DOHH2 (cell line): ENCODE measurements around the gene PUM2.

Experiments
- H3F3A ChIP-seq: fragments of 200-600 bp; sonication (generic), shearing (Covaris generic); 2 replicates; pipeline ENCODE4 v1.6.0; 2016; ENCODE audit warnings: antibody characterized with exemption, mild to moderate bottlenecking; ENCODE audit not compliant: control insufficient read depth, insufficient read depth
- H3K27ac ChIP-seq: fragments of 200-600 bp; sonication (generic); 2 replicates; pipeline ENCODE4 v1.5.1; 2014; ENCODE audit warnings: low read depth, mild to moderate bottlenecking, low read length, moderate library complexity
- H3K27me3 ChIP-seq: fragments of 200-600 bp; sonication (generic); 2 replicates; pipeline ENCODE4 v1.6.1; 2014; ENCODE audit warnings: mild to moderate bottlenecking, low read length, mixed read lengths; ENCODE audit not compliant: control insufficient read depth
- H3K36me3 ChIP-seq: fragments of 200-600 bp; sonication (generic); 2 replicates; pipeline ENCODE4 v1.6.1; 2014; ENCODE audit warnings: mild to moderate bottlenecking, low read length, moderate library complexity, mixed read lengths; ENCODE audit not compliant: control insufficient read depth
- H3K4me1 ChIP-seq: fragments of 200-600 bp; sonication (generic); 2 replicates; pipeline ENCODE4 v1.6.1; 2014; ENCODE audit warnings: mild to moderate bottlenecking, low read length, mixed read lengths; ENCODE audit not compliant: control insufficient read depth
- H3K4me2 ChIP-seq: fragments of 200-600 bp; sonication (generic); 2 replicates; pipeline ENCODE4 v1.6.0; 2014; ENCODE audit warnings: mild to moderate bottlenecking, low read length, moderate library complexity
- H3K4me3 ChIP-seq: fragments of 200-600 bp; sonication (generic); 2 replicates; pipeline ENCODE4 v1.5.1; 2014; ENCODE audit warnings: mild to moderate bottlenecking, low read length, mixed read lengths
- H3K79me2 ChIP-seq: fragments of 200-600 bp; sonication (generic); 2 replicates; pipeline ENCODE4 v1.6.1; 2014; ENCODE audit warnings: mild to moderate bottlenecking, low read length, mixed read lengths; ENCODE audit not compliant: control insufficient read depth
- H3K9me2 ChIP-seq: fragments of 200-600 bp; sonication (generic); replicated peaks from 2 replicates; pipeline ENCODE4 v1.6.1; 2014; ENCODE audit warnings: mild to moderate bottlenecking, low read length, mixed read lengths; ENCODE audit not compliant: control insufficient read depth
- H3K9me3 ChIP-seq: fragments of 200-600 bp; sonication (generic); 2 replicates; pipeline ENCODE4 v1.6.1; 2014; ENCODE audit warnings: antibody characterized with exemption, low read length, mixed read lengths; ENCODE audit not compliant: control insufficient read depth, insufficient read depth
- H4K20me1 ChIP-seq: fragments of 200-600 bp; sonication (generic); 2 replicates; pipeline ENCODE4 v1.6.0; 2014; ENCODE audit warnings: low read depth, mild to moderate bottlenecking, antibody characterized with exemption, low read length, moderate library complexity; ENCODE audit not compliant: control insufficient read depth, insufficient read depth
- EZH2phosphoT487 ChIP-seq: fragments of 200-600 bp; sonication (generic); IDR thresholded peaks from 2 replicates; pipeline ENCODE4 v1.6.1; 2017; ENCODE audit warnings: borderline replicate concordance, mild to moderate bottlenecking, antibody characterized with exemption, low read length, moderate library complexity, mixed read lengths
- TF ChIP-seq, protein P1 (sequence below): fragments of 200-600 bp; sonication (generic); IDR thresholded peaks from one replicate; pipeline ENCODE4 v1.5.1; 2014; ENCODE audit warnings: antibody characterized with exemption, mild to moderate bottlenecking, low read depth, low read length; ENCODE audit not compliant: poor library complexity, severe bottlenecking

Gene PUM2

DNA sequence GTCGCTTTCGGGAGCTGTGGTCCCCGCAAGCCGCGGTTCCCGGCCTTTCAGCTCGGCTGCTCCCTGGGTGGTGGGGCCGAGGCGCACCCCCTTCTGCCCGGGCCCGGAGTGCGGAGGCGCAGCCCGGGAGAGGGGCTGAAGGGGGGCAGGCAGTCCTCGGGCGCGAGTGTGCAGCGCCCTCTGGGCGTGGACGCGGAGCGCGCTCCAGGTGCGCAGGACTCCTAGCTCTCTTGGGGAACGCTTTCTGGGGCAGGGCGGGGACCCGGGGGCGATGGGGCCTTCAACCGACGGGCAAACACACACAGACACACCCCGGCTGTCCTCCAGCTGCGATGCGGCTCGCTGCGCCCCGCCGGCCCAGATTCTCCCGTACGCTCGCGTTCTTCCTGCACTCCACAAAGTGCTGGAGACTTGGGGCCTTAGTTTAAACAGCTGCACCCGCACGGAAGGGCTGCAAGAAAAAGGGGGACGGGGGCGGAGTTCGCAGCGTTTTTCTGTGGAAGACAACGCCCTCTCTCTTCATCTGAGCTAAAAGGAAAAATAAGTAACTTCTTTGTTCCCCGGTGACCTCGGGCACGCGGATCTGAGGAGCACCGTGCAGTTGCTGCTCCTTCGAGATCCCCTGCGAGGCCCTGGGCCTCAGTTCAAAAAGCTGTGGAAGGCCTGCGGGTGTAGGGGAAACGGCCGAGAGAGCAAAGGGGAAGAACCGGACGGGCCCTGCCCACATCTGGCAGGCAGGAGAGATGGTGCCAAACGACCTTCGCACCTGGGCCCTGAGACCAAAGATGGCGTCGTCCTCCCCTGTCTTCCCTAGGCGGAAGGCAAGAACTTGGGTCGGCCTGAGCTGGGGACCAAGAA lies 125.1 kb downstream of the PUM2 start:
- Histone ChIP-seq H3K9me2 (no peaks in the 10 kb centered on the region), H3K4me2 (peak overlapping the region; percentile 72), H3K4me3 (peak overlapping the region; percentile 66), H3K27ac (no peak overlapping the region), H4K20me1 (0 out of 2 replicates have a peak, but pooled peaks cover 5% of the 10 kb centered on the region), H3K79me2 (no peaks in the 10 kb centered on the region), H3K4me1 (peaks cover 31% of the 10 kb centered on the region), H3K9me3 (no peaks in the 10 kb centered on the region), H3K27me3 (peaks cover 58% of the 10 kb centered on the region), H3K36me3 (no peaks in the 10 kb centered on the region), H3F3A (no peaks in the 10 kb centered on the region)
- no peak for TF ChIP-seq EZH2phosphoT487
- TF ChIP-seq, protein P1, sequence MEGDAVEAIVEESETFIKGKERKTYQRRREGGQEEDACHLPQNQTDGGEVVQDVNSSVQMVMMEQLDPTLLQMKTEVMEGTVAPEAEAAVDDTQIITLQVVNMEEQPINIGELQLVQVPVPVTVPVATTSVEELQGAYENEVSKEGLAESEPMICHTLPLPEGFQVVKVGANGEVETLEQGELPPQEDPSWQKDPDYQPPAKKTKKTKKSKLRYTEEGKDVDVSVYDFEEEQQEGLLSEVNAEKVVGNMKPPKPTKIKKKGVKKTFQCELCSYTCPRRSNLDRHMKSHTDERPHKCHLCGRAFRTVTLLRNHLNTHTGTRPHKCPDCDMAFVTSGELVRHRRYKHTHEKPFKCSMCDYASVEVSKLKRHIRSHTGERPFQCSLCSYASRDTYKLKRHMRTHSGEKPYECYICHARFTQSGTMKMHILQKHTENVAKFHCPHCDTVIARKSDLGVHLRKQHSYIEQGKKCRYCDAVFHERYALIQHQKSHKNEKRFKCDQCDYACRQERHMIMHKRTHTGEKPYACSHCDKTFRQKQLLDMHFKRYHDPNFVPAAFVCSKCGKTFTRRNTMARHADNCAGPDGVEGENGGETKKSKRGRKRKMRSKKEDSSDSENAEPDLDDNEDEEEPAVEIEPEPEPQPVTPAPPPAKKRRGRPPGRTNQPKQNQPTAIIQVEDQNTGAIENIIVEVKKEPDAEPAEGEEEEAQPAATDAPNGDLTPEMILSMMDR, result peak; percentile 61

DNA sequence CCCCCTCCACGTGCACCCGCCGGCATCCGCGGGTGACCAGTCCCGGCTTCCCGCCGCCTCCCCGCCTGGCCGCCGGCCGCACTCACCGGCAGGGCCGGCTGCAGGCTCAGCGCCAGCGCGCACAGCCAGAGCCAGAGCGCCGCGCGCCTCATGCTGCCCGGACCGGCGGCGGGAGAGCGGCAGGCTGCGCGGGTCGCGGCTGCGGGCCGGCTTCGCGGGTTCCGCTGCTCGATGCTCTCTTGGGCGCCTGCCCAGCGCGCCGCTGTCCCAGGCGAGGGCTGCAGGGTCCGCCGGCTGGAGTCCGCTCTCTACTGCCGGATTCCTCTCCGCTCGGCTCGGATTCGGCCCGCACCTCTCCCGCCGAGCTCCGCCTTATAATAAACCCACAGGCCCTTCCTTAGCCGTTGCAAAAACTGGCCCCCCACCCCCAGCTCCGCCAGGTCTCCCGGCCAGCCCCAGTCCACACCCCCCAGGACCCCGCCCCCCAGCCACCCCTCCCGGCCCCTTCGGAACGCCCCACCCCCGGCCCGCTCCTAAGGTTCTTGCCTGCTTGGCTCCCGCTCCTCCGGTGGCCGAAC lies 125.8 kb downstream of the PUM2 start, which contains the start of gene SDC1:
SDC1 (minus strand) TSS at position 415 of the 578 bp plus-strand sequence; CDS start at position 152, 263 bp downstream.
- peak within 1 kb of the TSS; percentile 66 for H3K4me3 ChIP-seq
- H3K27me3 ChIP-seq, result peaks cover 60% of the 10 kb centered on the region
- H3K79me2 ChIP-seq, result no peaks in the 10 kb centered on the region
- no peaks in the 10 kb centered on the region for H3K9me3 ChIP-seq
- peak within 1 kb of the TSS; percentile 72 for H3K4me2 ChIP-seq
- no peaks in the 10 kb centered on the region for H3F3A ChIP-seq
- H3K36me3 ChIP-seq, result no peaks in the 10 kb centered on the region
- no peaks in the 10 kb centered on the region for H3K9me2 ChIP-seq
- H4K20me1 ChIP-seq, result 0 out of 2 replicates have a peak, but pooled peaks cover 5% of the 10 kb centered on the region
- no peak within 1 kb of the TSS for H3K27ac ChIP-seq
- H3K4me1 ChIP-seq, result peaks cover 31% of the 10 kb centered on the region
- TF ChIP-seq EZH2phosphoT487, result peak; percentile 90; the same call in 1 of the 2 replicates
- TF ChIP-seq, protein P1, result no peak

DNA sequence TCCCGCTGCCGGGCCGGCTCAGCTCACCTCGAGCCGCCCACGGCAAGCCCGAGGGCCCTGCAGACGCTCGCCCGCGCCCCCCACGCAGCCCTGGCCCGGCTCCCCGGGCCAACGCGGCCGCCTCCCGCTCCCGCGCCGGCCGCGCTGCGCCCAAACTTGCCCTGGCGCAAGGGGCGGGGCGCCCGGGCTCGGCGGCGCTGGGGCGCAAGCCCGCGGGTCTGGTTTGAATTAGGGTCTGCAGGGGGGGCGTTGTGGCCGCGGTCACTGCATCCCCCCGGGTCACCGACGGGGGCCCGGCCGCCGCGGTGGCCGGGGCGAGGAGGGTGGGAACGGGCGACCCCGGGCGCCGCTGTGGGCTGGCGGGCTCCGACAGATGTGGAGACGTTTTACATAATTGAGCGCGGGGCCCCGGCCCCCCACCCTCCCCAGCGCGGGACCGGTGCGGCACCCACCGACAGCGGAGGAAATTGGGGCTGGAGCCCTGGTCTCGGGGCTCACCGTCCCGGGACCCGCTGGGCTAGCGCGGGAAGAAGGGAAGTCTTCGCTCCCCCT lies 126.4 kb downstream of the PUM2 start:
- H3K9me2 ChIP-seq, result no peaks in the 10 kb centered on the region
- H3K79me2 ChIP-seq, result no peaks in the 10 kb centered on the region
- peak overlapping the region; percentile 66 for H3K4me3 ChIP-seq
- H3K9me3 ChIP-seq, result no peaks in the 10 kb centered on the region
- no peaks in the 10 kb centered on the region for H3F3A ChIP-seq
- H4K20me1 ChIP-seq, result 0 out of 2 replicates have a peak, but pooled peaks cover 5% of the 10 kb centered on the region
- no peaks in the 10 kb centered on the region for H3K36me3 ChIP-seq
- peaks cover 31% of the 10 kb centered on the region for H3K4me1 ChIP-seq
- H3K27me3 ChIP-seq, result peaks cover 60% of the 10 kb centered on the region
- TF ChIP-seq, protein P1, result no peak
- TF ChIP-seq EZH2phosphoT487, result no peak
- H3K4me2 ChIP-seq, result peak overlapping the region; percentile 72
- H3K27ac ChIP-seq, result no peak overlapping the region
